Smooth muscle cell of bladder (primary cell): Measurements from ENCODE around the gene KLHL24. TPM values are rescaled to one million over a fixed set of nuclear protein-coding genes. Genes with fewer than 3 reads are reported as not detected.

Experiments used
- total RNA-seq: library from RNA; depleted of rRNA; stranded (reverse); fragments of >200 nt; gene quantifications from 2 replicates; pipeline ENCODE4 v1.2.3, GENCODE V29; 2014

KLHL24 gene
- 66.6 and 87.5 TPM in 2 replicates for total RNA-seq

DNA sequence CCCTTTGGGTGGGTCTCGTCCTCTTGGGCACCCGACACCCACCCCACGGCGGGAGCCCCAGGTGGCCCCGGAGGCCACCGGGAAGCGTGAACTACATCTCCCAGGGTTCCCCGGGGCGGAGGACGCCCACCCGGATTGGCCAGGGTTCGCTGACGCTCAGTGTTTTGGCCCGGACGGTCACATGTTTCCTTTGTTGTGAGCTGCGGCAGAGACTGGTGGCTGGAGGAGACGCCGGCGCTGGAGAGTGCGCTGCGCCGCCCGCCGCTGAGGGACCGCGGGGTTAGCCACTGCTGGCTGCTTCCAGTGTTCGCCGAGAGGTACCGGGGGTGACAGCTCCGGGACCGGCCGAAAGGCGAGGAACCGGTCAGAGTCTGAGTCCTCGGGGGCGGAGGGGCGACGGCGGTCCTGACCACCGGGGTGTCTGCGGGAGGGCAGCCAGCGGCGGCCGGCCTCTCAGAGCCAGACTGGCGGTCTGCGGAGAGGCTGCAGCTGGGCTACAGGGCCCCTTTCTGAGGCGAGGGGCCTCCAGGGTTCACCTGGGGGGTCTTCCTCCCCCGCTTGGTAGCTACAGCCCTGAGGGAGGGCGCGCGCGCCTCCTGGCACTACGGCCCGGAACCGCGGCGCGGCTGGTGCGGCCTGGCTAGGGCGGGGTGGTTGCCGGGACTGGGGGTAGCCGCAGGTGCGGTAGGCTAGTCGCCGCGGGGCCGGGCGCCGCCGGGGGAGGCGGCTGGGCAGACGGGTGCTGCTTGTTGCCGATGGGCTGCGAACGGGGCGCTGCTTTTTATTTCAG, at the start of gene KLHL24:
KLHL24 (plus strand) TSS at position 193 of the 790 bp plus-strand sequence. CDS start 14,734 bp downstream, outside the sequence.

GRCh38 chr3:183697610-183698317, 62.3 kb downstream of the KLHL24 start, which contains the start of gene YEATS2:
TSS of gene YEATS2 (plus strand) at chr3:183697797. CDS start at chr3:183715163, 17,366 bp downstream.

Other genes starting within 250 kb of the KLHL24 start
- 0.14 and 0.37 TPM in 2 replicates for gene MCF2L2, start 207.0 kb upstream of the KLHL24 start, total RNA-seq
- gene KLHL6, start 79.9 kb upstream of the KLHL24 start, total RNA-seq, result under 0.01 TPM in 2 replicates
- gene YEATS2, start 62.2 kb downstream of the KLHL24 start, total RNA-seq, result 19.2 and 32.7 TPM in 2 replicates
- gene MAP6D1, start 190.0 kb downstream of the KLHL24 start, total RNA-seq, result 0.57 and 1.6 TPM in 2 replicates
- 40.9 and 42.2 TPM in 2 replicates for gene PARL, start 249.3 kb downstream of the KLHL24 start, total RNA-seq